Right atrium auricular region (tissue), 2 donors: Measurements from ENCODE around the gene HNRNPAB. TPM values are rescaled to one million over a fixed set of nuclear protein-coding genes. Genes with fewer than 3 reads are reported as not detected.

ENCODE experiments used
- DNase-seq: peaks from one replicate; pipeline ENCODE4 v3.0.0-alpha.2; 2019; ENCODE audit warnings: low spot score
- H3K27ac ChIP-seq, 2 donors: fragments of 200-600 bp; sonication (generic); 1 replicate in 1 of 2; 2 replicates in 1 of 2; pipeline ENCODE4 v1.5.1; 2016 to 2019
- H3K27me3 ChIP-seq, 2 donors: fragments of 200-600 bp; sonication (generic); one replicate each; pipeline versions ENCODE4 v1.5.1 to v1.6.0; 2017 to 2019
- H3K36me3 ChIP-seq: fragments of 200-600 bp; sonication (generic); one replicate; pipeline ENCODE4 v1.5.1; 2016
- H3K4me1 ChIP-seq, 2 donors: fragments of 200-600 bp; sonication (generic); one replicate each; pipeline versions ENCODE4 v1.5.1 to v1.6.0; 2017 to 2019
- H3K4me3 ChIP-seq, 2 donors: fragments of 200-600 bp; sonication (generic); 1 replicate in 1 of 2; 2 replicates in 1 of 2; pipeline ENCODE4 v1.5.1; 2017 to 2019; ENCODE audit warnings: mild to moderate bottlenecking in 1 of 2, moderate library complexity in 1 of 2
- H3K9me3 ChIP-seq, 2 donors: fragments of 200-600 bp; sonication (generic); one replicate each; pipeline ENCODE4 v1.5.1; 2019
- total RNA-seq, 2 donors: library from RNA; depleted of rRNA; stranded (reverse); fragments of >200 nt; gene quantifications; one replicate each; pipeline ENCODE4 v1.1.0, GENCODE V29; 2016
- TF ChIP-seq, protein P1 (sequence below), 2 donors: fragments of 200-600 bp; sonication (generic); IDR thresholded peaks; one replicate each; pipeline ENCODE4 v1.5.1; 2019; ENCODE audit warnings: antibody characterized with exemption in 2 of 2

HNRNPAB gene
- total RNA-seq, 2 donors from 2014 or later = 62.4 to 69.1 TPM

DNA sequence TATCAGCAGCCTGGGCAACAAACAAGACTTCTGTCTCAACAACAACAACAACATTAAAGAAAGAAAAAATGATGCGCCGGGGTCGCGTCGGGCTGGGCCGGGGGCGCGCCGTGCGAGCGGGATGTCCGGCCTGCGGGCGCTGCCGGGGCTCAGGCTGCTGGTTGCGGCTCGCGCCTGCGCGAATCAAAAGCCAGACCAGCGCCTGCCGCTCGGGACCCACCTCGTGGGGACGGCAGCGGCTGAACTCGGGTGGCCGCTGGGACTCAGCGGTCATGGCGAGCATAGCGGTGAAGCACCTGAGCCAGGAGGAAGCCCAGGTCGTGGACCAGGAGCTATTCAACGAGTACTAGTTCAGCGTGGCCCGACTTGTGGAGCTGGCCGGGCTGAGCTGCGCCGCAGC, 38.8 kb upstream of the HNRNPAB start:
- no peaks in the 10 kb centered on the region for H3K27me3 ChIP-seq
- peaks cover 0 to 10% of the 10 kb centered on the region in 2 donors for H3K4me1 ChIP-seq
- H3K4me3 ChIP-seq = no peak overlapping the region
- TF ChIP-seq, protein P1, sequence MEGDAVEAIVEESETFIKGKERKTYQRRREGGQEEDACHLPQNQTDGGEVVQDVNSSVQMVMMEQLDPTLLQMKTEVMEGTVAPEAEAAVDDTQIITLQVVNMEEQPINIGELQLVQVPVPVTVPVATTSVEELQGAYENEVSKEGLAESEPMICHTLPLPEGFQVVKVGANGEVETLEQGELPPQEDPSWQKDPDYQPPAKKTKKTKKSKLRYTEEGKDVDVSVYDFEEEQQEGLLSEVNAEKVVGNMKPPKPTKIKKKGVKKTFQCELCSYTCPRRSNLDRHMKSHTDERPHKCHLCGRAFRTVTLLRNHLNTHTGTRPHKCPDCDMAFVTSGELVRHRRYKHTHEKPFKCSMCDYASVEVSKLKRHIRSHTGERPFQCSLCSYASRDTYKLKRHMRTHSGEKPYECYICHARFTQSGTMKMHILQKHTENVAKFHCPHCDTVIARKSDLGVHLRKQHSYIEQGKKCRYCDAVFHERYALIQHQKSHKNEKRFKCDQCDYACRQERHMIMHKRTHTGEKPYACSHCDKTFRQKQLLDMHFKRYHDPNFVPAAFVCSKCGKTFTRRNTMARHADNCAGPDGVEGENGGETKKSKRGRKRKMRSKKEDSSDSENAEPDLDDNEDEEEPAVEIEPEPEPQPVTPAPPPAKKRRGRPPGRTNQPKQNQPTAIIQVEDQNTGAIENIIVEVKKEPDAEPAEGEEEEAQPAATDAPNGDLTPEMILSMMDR (IDR thresholded peaks at IDR 0.05) = no peak
- no peak overlapping the region for H3K27ac ChIP-seq
- no peak for DNase-seq
- H3K36me3 ChIP-seq = no peaks in the 10 kb centered on the region
- no peaks in the 10 kb centered on the region for H3K9me3 ChIP-seq

GRCh38 chr5:178170455-178170854, 33.9 kb upstream of the HNRNPAB start:
- TF ChIP-seq, protein P1 (IDR thresholded peaks at IDR 0.05) = no peak
- Histone ChIP-seq H3K27me3 (no peaks in the 10 kb centered on the region), H3K9me3 (no peaks in the 10 kb centered on the region), H3K4me3 (no peak overlapping the region), H3K36me3 (no peaks in the 10 kb centered on the region), H3K4me1 (no peaks in the 10 kb centered on the region), H3K27ac (no peak overlapping the region)
- DNase-seq = no peak

- Histone ChIP-seq H3K4me1 (no peaks in the 10 kb centered on the region), H3K4me3 (no peak overlapping the region), H3K27me3 (no peaks in the 10 kb centered on the region), H3K27ac (no peak overlapping the region), H3K36me3 (no peaks in the 10 kb centered on the region), H3K9me3 (no peaks in the 10 kb centered on the region)
- TF ChIP-seq, protein P1 (IDR thresholded peaks at IDR 0.05) = no peak
- no peak for DNase-seq
Observed at GRCh38 chr5:178174456-178174855, 29.9 kb upstream of the HNRNPAB start.

- no peaks in the 10 kb centered on the region for H3K27me3 ChIP-seq
- no peaks in the 10 kb centered on the region for H3K9me3 ChIP-seq
- no peaks in the 10 kb centered on the region for H3K4me1 ChIP-seq
- TF ChIP-seq, protein P1 (IDR thresholded peaks at IDR 0.05) = no peak
- H3K36me3 ChIP-seq = no peaks in the 10 kb centered on the region
- H3K27ac ChIP-seq = no peak overlapping the region
- no peak for DNase-seq
- no peak overlapping the region for H3K4me3 ChIP-seq
Observed at GRCh38 chr5:178176791-178177190, 27.5 kb upstream of the HNRNPAB start.

- Histone ChIP-seq H3K9me3 (no peaks in the 10 kb centered on the region), H3K4me1 (no peaks in the 10 kb centered on the region), H3K27me3 (no peaks in the 10 kb centered on the region), H3K4me3 (no peak overlapping the region), H3K27ac (no peak overlapping the region), H3K36me3 (no peaks in the 10 kb centered on the region)
- TF ChIP-seq, protein P1 (IDR thresholded peaks at IDR 0.05) = no peak
- DNase-seq = no peak
Observed at GRCh38 chr5:178177569-178177968, 26.8 kb upstream of the HNRNPAB start.

DNA sequence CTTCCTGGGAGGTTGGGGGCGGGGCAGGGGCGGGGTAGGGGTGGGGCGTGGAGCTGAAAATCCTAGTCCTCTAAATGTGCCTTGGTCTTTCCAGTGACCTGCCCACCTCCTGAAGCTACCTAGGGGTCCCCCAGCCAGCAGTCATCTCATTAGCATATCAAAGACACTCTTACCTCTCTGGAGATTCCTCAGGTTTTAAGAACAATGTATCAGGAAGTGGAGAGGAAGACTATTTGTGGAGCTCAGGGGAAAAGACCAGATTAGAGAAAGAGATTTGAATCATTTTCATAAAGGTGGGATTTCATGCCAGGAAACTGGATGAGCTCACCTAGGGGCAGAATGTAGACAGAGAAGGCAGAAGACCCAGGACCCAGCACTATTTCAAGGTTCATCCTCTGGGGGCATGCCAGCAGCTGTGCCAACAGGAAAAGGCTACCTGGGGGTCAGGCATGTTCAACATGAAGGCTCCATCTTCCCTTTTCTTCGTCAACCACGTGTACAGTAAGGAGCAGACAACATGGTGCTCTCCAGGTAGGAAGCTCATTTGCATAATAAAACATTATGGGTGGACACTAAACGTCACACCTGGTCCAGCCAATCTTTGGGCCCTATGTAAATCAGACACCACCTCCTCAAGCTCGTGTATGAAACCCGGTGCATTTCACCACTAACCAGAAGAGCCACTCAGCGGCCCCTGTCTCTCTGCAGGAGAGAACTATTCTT, 24.0 kb upstream of the HNRNPAB start:
- no peak for DNase-seq
- TF ChIP-seq, protein P1 (IDR thresholded peaks at IDR 0.05) = no peak
- Histone ChIP-seq H3K27me3 (no peaks in the 10 kb centered on the region), H3K27ac (no peak overlapping the region), H3K9me3 (no peaks in the 10 kb centered on the region), H3K4me3 (no peak overlapping the region), H3K36me3 (no peaks in the 10 kb centered on the region), H3K4me1 (no peaks in the 10 kb centered on the region)
